ENCODE results near the gene CCDC30. TPM values are rescaled to one million over a fixed set of nuclear protein-coding genes. Genes with fewer than 3 reads are reported as not detected.

Gene CCDC30
- total RNA-seq, 1 experiment from 2014 or later: 0.40 TPM

DNA sequence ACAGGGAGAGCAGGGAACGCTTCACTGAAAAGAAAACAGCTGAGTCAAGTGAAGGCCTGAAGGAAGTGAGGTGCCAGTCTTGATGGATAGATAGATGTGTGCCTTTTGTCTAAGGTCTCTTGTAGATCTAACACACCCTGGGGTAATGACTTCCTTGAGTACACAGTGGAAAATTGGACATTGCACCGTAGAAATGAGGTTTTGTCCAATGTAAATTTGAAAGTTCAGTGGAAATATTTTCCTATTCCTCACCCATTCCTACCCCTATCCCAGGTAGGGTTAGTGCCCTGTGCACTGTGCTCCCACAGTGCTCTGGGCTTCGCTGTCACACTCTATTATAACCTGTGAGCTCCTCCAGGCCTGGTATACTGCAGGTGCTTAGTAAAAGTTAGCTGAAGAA is 31.6 kb upstream of the CCDC30 start:
- no peak for DNase-seq
- no peaks in the 10 kb centered on the region for H3K9me3 ChIP-seq (replicated peaks)
- no peak overlapping the region for H3K27ac ChIP-seq
- no peaks in the 10 kb centered on the region for H3K27me3 ChIP-seq
- H3K36me3 ChIP-seq: no peaks in the 10 kb centered on the region
- H3K4me3 ChIP-seq: no peak overlapping the region
- no peaks in the 10 kb centered on the region for H3K4me1 ChIP-seq

DNA sequence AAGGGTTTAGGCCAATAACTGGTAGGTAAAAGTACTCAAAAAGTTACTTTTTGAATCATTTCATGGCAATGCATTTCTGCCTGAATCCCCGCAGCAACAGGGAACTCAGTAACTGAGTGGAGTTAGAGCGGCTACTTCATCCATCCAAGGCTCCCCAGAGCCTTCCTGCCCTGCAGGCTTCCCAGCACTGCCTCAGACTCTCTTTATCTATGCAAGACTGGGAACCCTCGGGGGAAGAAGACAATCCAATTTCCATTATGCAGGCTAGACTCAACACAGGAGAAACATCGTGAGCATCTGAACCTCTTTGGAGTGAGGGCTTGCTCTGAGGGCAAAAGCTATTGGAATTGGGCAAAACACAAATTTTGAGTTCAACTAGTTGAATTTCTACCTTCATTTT is 30.4 kb upstream of the CCDC30 start:
- Histone ChIP-seq H3K27ac (no peak overlapping the region), H3K9me3 (replicated peaks) (no peaks in the 10 kb centered on the region), H3K36me3 (no peaks in the 10 kb centered on the region), H3K4me3 (no peak overlapping the region), H3K4me1 (peaks cover 6% of the 10 kb centered on the region; the same call in 1 of the 2 replicates), H3K27me3 (no peaks in the 10 kb centered on the region)
- no peak for DNase-seq

DNA sequence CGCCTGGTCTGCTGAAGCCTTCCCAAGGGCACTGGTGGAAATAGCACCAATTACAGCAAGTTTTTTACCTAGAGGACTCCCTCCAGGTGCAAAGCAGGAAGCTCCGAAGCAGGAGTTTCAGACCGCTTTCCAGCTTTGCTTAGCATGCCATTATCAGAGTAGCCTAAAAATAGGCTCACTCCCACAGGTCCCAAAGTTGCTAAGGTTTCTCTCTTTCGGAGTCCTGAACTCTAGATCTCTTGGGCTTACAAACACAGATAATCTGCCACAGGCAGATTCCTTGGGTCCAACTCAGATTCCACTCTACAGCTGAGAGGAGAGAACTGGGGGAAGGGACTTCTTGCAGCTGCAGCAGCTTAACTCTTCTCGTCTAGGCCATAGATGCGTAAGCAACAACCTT is 29.7 kb upstream of the CCDC30 start:
- DNase-seq: no peak
- Histone ChIP-seq H3K4me3 (no peak overlapping the region), H3K9me3 (replicated peaks) (no peaks in the 10 kb centered on the region), H3K4me1 (peaks cover 6% of the 10 kb centered on the region; the same call in 1 of the 2 replicates), H3K36me3 (no peaks in the 10 kb centered on the region), H3K27me3 (no peaks in the 10 kb centered on the region; the same call in 1 of the 2 replicates), H3K27ac (no peak overlapping the region)

DNA sequence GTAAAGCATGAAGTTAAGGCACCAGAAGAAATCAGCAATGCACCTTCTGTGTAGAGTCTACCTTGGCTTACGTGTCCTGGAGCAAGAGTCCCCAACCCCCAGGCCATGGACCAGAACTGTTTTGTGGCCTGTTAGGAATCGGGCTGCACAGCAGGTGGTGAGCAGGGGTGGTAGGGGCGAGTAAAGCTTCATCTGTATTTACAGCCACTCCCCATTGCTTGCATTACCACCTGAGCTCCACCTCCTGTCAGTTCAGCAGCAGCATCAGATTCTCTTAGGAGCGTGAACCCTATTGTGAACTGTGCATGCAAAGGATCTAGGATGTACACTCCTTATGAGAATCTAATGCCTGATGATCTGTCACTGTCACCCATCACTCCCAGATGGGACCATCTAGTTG is 28.7 kb upstream of the CCDC30 start:
- DNase-seq: no peak
- H3K4me1 ChIP-seq: peaks cover 6% of the 10 kb centered on the region; the same call in 1 of the 2 replicates
- H3K27ac ChIP-seq: no peak overlapping the region
- no peaks in the 10 kb centered on the region; the same call in 1 of the 2 replicates for H3K27me3 ChIP-seq
- no peak overlapping the region for H3K4me3 ChIP-seq
- no peaks in the 10 kb centered on the region for H3K9me3 ChIP-seq (replicated peaks)
- no peaks in the 10 kb centered on the region for H3K36me3 ChIP-seq

DNA sequence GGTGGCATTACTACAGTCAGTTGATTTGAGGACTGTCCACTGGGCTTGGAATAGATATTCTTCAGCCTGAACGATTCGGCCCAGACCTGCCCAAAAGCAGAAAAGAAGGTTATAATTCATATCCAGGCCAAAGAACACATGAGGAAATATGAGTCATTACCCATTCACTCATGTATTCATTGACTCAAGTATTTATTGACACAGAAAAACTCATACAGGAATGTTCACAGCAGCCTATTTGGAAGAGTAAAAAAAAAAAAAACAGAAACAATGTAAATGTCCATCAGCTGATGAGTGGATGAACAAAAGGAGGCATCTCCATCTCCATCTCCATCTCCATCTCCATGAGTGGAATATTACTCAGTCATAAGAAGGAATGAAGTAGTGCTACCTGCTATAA is 23.1 kb upstream of the CCDC30 start:
- H3K27me3 ChIP-seq: no peaks in the 10 kb centered on the region; the same call in 1 of the 2 replicates
- no peaks in the 10 kb centered on the region for H3K36me3 ChIP-seq
- H3K4me1 ChIP-seq: peaks cover 6% of the 10 kb centered on the region; the same call in 1 of the 2 replicates
- no peaks in the 10 kb centered on the region for H3K9me3 ChIP-seq (replicated peaks)
- no peak overlapping the region for H3K27ac ChIP-seq
- H3K4me3 ChIP-seq: no peak overlapping the region
- DNase-seq: no peak

DNA sequence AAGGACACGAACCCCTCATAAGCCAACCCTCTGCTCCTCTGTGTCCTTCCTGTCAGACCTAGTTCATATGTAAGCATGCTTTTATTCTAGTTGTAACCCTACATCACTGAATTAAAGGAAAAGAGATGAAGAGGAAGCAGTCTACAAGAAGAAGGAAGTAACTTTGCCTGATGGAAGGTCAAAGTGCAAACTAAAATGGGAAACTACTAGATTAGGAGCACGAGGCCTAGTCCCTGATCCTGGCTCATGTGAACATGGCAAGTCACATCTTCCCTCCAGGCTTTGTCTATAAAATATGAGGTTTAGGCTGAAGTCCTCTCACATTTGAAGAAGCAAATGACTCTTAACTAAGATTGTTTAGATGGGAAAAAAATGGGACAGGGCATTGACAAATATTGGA is 20.4 kb upstream of the CCDC30 start:
- DNase-seq: no peak
- H3K4me3 ChIP-seq: no peak overlapping the region
- H3K9me3 ChIP-seq (replicated peaks): no peaks in the 10 kb centered on the region
- no peaks in the 10 kb centered on the region; the same call in 1 of the 2 replicates for H3K27me3 ChIP-seq
- H3K36me3 ChIP-seq: no peaks in the 10 kb centered on the region
- H3K4me1 ChIP-seq: no peaks in the 10 kb centered on the region
- no peak overlapping the region for H3K27ac ChIP-seq

DNA sequence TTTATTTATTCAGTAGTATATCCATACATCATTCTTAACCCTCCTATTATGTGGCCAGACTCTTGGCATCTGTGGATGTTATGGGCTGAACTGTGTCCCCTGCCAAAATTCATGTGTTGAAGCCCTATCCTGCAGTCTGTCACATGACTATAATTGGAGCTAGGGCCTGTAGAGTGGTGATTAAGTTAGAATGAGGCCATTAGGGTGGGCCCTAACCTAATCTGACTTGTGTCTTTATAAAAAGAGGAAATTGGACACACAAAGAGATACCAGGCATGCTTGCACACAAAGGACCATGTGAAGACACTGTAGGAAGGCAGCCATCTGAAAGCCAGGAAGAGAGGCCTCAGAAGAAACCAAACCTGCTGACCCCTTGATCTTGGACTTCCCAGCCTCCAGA is 13.8 kb upstream of the CCDC30 start:
- Histone ChIP-seq H3K4me1 (no peaks in the 10 kb centered on the region), H3K27me3 (peaks cover 3% of the 10 kb centered on the region), H3K27ac (no peak overlapping the region), H3K36me3 (no peaks in the 10 kb centered on the region), H3K9me3 (replicated peaks) (no peaks in the 10 kb centered on the region), H3K4me3 (no peak overlapping the region)
- no peak for DNase-seq

DNA sequence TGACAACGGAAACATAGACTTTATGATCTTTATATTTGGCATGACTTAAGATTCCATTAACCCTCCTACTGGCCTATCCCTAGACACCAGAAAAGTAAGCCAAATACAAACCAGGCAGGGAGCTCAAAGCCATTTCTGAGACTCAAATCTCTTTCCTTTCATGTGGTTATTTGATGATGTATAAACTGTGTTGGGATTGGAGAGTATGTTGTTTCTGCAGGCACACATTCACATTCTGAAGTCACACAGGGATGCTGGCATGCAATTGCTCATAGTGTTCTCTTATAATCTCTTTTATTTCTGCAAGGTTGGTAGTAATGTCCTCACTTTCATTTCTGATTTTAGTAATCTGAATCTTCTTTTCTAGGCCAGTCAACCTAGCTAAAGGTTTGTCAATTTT is 13.0 kb upstream of the CCDC30 start:
- Histone ChIP-seq H3K9me3 (replicated peaks) (no peaks in the 10 kb centered on the region), H3K4me3 (no peak overlapping the region), H3K27me3 (peaks cover 3% of the 10 kb centered on the region), H3K27ac (no peak overlapping the region), H3K36me3 (no peaks in the 10 kb centered on the region), H3K4me1 (no peaks in the 10 kb centered on the region)
- no peak for DNase-seq

DNA sequence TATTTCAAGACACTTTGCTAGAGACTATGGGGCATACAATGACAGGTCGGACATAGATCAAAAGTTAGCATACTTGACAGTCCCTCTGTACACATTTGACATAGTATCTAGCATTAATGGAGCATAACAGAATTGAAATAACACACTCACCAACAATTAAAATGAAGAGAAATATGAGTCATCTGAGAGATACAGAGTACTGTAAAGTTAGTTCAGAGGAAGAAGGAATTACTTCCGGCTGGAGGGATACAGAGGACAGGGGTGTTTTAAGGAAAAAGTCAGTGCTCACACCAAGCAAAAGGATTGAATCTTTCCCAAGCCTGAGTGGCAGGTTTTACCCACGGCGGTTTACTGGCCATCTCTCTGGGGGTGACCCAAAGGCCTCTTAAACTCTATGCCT is 9.7 kb upstream of the CCDC30 start:
- Histone ChIP-seq H3K27me3 (peaks cover under 1% of the 10 kb centered on the region), H3K9me3 (replicated peaks) (no peaks in the 10 kb centered on the region)

DNA sequence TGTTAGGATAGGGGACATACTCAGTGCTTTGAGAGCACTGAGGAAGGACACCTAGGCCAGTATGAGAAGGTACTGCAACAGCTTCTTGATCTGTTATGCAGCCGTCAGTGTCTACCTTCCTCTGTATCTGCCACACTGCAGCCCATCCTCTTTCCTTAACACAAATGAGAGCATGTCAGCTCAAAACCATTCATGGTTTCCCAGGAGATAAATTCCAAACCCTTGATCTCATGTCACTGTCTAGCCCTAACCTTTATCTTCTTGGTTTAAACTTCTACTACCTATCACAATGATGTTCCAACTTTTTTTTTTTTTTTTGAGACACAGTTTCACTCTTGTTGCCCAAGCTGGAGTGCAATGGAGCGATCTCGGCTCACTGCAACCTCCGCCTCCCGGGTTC is 8.7 kb upstream of the CCDC30 start:
- Histone ChIP-seq H3K9me3 (replicated peaks) (no peaks in the 10 kb centered on the region), H3K27ac (no peak overlapping the region), H3K36me3 (no peaks in the 10 kb centered on the region), H3K4me1 (no peaks in the 10 kb centered on the region), H3K27me3 (no peaks in the 10 kb centered on the region; the same call in 1 of the 2 replicates), H3K4me3 (no peak overlapping the region)
- no peak for DNase-seq

More for the DNA sequence above, 9.7 kb upstream of the CCDC30 start:
- Histone ChIP-seq H3K4me3 (no peak overlapping the region), H3K27ac (no peak overlapping the region), H3K36me3 (no peaks in the 10 kb centered on the region), H3K4me1 (no peaks in the 10 kb centered on the region)
- no peak for DNase-seq

DNA sequence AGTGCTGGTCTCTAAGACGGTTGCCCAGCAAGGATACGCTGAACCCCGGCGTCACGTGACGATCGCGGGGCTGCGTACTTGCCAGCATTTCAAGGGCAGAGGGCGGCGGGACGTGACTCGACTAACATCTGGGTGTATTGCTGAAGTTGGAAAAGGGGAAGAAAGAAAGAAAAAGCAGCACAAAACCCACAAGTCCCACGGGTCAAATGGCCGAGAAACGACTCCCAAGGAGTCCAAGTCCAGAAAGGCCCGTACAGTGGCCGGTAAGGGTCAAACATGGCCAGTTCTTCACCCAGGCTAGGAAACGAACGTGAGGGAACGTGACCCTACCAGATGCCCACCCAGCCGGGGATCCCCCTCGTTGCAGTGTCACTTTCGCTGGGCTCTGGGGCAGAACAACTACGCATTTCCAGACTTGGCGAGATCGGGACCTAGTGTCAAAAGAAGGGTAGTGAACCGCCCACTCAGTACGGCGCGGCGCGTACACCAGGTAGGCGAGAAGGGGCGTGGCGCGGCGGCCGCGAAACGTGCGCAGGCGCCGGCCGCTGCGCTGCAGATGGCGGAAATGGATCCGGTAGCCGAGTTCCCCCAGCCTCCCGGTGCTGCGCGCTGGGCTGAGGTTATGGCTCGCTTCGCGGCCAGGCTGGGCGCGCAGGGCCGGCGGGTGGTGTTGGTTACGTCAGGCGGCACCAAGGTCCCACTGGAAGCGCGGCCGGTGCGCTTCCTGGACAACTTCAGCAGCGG is 6.9 kb upstream of the CCDC30 start, which contains the start of the genes PPCS and ZMYND12:
TSS of gene PPCS (plus strand) at position 534 of the 744 bp plus-strand sequence. CDS start at position 557, 23 bp downstream.
TSS of gene ZMYND12 (minus strand) at position 13 of the 744 bp plus-strand sequence. CDS start 25 bp downstream, outside the sequence.
- peak within 1 kb of the TSS; percentile 78 for H3K27ac ChIP-seq
- H3K27me3 ChIP-seq: no peaks in the 10 kb centered on the region
- DNase-seq: peak; percentile 81 to 86
- H3K4me3 ChIP-seq: peak within 1 kb of the TSS; percentile 91
- H3K9me3 ChIP-seq (replicated peaks): no peaks in the 10 kb centered on the region
- H3K36me3 ChIP-seq: no peaks in the 10 kb centered on the region
- H3K4me1 ChIP-seq: no peaks in the 10 kb centered on the region

DNA sequence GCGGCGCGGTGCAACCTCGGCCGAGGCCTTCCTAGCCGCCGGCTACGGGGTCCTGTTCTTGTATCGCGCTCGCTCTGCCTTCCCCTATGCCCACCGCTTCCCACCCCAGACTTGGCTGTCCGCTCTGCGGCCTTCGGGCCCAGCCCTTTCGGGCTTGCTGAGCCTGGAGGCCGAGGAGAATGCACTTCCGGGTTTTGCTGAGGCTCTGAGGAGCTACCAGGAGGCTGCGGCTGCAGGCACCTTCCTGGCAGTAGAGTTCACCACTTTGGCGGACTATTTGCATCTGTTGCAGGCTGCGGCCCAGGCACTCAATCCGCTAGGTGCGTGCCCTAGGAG is 6.4 kb upstream of the CCDC30 start:
- peak; percentile 54 to 63 for DNase-seq
- Histone ChIP-seq H3K4me1 (no peaks in the 10 kb centered on the region), H3K9me3 (replicated peaks) (no peaks in the 10 kb centered on the region), H3K27me3 (no peaks in the 10 kb centered on the region), H3K4me3 (peak overlapping the region; percentile 91), H3K36me3 (no peaks in the 10 kb centered on the region), H3K27ac (peak overlapping the region; percentile 78)

DNA sequence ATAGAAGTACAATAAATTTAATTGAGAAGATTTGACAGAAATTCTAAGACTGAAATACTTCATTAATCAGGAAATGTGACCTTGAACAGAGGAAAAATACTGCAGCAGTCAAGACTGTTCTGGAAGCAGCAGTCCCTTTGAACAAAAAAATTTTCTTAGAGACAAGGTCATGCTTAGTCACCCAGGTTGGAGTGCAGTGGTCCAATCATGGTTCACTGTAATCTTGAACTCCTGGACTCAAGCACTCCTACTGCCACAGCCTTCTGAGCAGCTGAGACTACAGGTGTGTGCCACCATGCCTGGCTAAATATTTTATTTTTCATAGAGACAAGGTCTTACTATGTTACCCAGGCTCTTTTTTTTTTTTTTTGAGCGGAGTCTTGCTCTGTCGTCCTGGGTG is 1.9 kb upstream of the CCDC30 start:
- no peaks in the 10 kb centered on the region for H3K27me3 ChIP-seq
- no peaks in the 10 kb centered on the region for H3K4me1 ChIP-seq
- no peak for DNase-seq
- no peaks in the 10 kb centered on the region for H3K36me3 ChIP-seq
- H3K9me3 ChIP-seq (replicated peaks): no peaks in the 10 kb centered on the region
- H3K27ac ChIP-seq: no peak overlapping the region
- H3K4me3 ChIP-seq: no peak overlapping the region

DNA sequence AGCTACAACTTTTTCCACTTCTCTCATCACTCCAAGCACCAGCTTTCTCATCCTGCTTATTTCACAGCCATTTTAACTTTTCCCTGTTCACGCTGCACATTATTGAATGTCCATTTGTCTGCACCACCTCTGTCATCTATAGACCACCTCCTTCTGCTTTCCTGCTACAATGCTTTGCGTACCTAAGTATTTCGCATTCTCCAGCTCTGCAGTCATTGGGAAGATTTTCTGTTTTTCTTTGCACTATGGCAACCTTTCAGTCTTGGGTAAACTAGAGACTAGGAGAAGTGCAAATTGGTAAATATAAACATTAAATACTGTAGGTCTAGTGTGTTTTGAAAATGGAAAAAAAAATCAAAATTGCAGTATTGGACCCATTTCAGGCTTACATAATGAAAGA is 835 bp downstream of the CCDC30 start:
- H3K9me3 ChIP-seq (replicated peaks): no peaks in the 10 kb centered on the region
- DNase-seq: no peak
- no peak overlapping the region for H3K27ac ChIP-seq
- no peaks in the 10 kb centered on the region for H3K4me1 ChIP-seq
- H3K27me3 ChIP-seq: no peaks in the 10 kb centered on the region
- H3K4me3 ChIP-seq: no peak overlapping the region
- no peaks in the 10 kb centered on the region for H3K36me3 ChIP-seq

DNA sequence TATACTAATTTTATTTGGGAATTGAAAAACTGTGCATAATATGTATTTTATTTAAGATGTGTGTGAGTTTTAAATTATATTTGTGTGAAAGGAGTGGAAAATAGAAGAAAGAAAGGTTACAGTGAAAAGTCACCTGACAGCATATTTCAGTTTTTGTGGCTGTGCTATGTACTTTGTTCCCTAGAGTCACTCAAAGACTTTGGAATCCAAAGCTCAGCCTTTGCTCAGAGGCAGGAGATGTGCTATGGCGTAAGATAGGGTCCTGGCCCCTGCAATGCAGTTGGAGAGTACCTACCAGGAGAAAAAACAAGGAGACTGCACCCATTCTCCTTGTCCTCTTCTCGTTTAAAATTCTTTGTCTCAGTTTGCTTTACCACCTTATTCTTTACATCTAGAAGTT is 2.9 kb downstream of the CCDC30 start:
- Histone ChIP-seq H3K4me1 (no peaks in the 10 kb centered on the region), H3K36me3 (no peaks in the 10 kb centered on the region), H3K27ac (no peak overlapping the region), H3K4me3 (no peak overlapping the region), H3K27me3 (no peaks in the 10 kb centered on the region), H3K9me3 (replicated peaks) (no peaks in the 10 kb centered on the region)
- no peak for DNase-seq

DNA sequence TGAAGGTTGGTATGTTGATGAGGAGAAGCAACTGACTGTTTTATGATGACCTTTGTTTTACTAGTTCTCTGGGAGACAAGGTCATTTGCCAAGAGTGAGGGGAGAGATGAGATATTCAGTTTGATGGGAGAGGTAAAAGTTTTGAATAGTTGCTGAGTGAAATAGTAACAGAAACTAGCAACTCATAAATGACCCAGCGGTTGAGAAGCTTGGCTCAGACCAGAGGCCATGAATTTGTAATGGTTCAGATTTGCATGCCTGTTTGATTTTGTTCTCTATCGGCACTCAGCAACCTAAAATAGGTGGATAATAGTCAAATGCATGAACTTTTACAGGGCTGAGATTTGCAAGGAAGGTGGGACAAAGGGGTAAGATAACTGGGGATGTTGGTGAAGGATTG is 6.6 kb downstream of the CCDC30 start:
- H3K27me3 ChIP-seq: no peaks in the 10 kb centered on the region
- H3K9me3 ChIP-seq (replicated peaks): no peaks in the 10 kb centered on the region
- H3K4me3 ChIP-seq: no peak overlapping the region
- no peak for DNase-seq
- no peaks in the 10 kb centered on the region for H3K4me1 ChIP-seq
- no peaks in the 10 kb centered on the region for H3K36me3 ChIP-seq
- no peak overlapping the region for H3K27ac ChIP-seq

All from SJCRH30 (cell line).